SK-N-SH (cell line): ENCODE results near the gene TBX21. TPM values are rescaled to one million over a fixed set of nuclear protein-coding genes. Genes with fewer than 3 reads are reported as not detected.

Experiments used
- CTCF ChIA-PET: fragments of 300-600, 350-600 bp; formaldehyde crosslinking; extraction: SDS; loops from one replicate; lab custom pipeline; 2021; lab: Yijun Ruan, JAX
- POLR2A ChIA-PET: fragments of 350-600 bp; sonication (Branson Sonifier 250); formaldehyde crosslinking; extraction: SDS; loops from one replicate; lab custom pipeline; 2020; ENCODE audit warnings: antibody characterized with exemption, inconsistent platforms; lab: Yijun Ruan, JAX
- DNase-seq: peaks from one replicate; pipeline ENCODE4 v3.0.0; 2012
- H2AFZ ChIP-seq: fragments of 200-600 bp; sonication (generic); 2 replicates; pipeline ENCODE4 v1.8.1; 2016; ENCODE audit warnings: antibody characterized with exemption, mild to moderate bottlenecking, low read depth
- H3F3A ChIP-seq: fragments of 200-600 bp; sonication (generic); replicated peaks from 2 replicates; pipeline ENCODE3; 2016; ENCODE audit warnings: antibody characterized with exemption, mild to moderate bottlenecking; ENCODE audit not compliant: insufficient read depth
- H3K27ac ChIP-seq, 2 experiments: fragments of 200-500 bp in 1 of 2; fragments of 200-600 bp in 1 of 2; sonication (Bioruptor generic) in 1 of 2; sonication (generic), shearing (Covaris generic) in 1 of 2; 2 replicates each; pipeline versions ENCODE4 v1.5.1 to v1.6.1; 2014 to 2016; ENCODE audit warnings: low read depth in 2 of 2, inconsistent platforms in 1 of 2, low read length in 1 of 2, mild to moderate bottlenecking in 1 of 2, mixed read lengths in 1 of 2
- H3K27me3 ChIP-seq: fragments of 200-600 bp; sonication (generic), shearing (Covaris generic); 2 replicates; pipeline ENCODE4 v1.6.1; 2016; ENCODE audit warnings: mixed run types; ENCODE audit not compliant: insufficient read depth
- H3K36me3 ChIP-seq, 2 experiments: fragments of 200-500 bp in 1 of 2; fragments of 200-600 bp in 1 of 2; sonication (Bioruptor generic) in 1 of 2; sonication (generic) in 1 of 2; replicated peaks in 1 of 2; 2 replicates each; pipeline versions ENCODE3 to v1.5.1; 2014 to 2016; ENCODE audit warnings: low read length in 1 of 2, mild to moderate bottlenecking in 1 of 2; ENCODE audit not compliant: insufficient read depth in 2 of 2, control insufficient read depth in 1 of 2
- H3K4me1 ChIP-seq, 2 experiments: fragments of 200-500 bp in 1 of 2; fragments of 200-600 bp in 1 of 2; sonication (Bioruptor generic) in 1 of 2; sonication (generic), shearing (Covaris generic) in 1 of 2; 2 replicates each; pipeline versions ENCODE4 v1.5.1 to v1.6.1; 2014 to 2016; ENCODE audit warnings: low read depth in 1 of 2, low read length in 1 of 2, mixed run types in 1 of 2; ENCODE audit not compliant: insufficient read depth in 2 of 2, control insufficient read depth in 1 of 2
- H3K4me2 ChIP-seq: fragments of 200-600 bp; sonication (generic), shearing (Covaris generic); 2 replicates; pipeline ENCODE4 v1.6.1; 2017; ENCODE audit warnings: mixed run types
- H3K4me3 ChIP-seq, 2 experiments: fragments of 200-500 bp in 1 of 2; fragments of 200-600 bp in 1 of 2; sonication (Bioruptor generic) in 1 of 2; sonication (generic), shearing (Covaris generic) in 1 of 2; 2 replicates each; pipeline versions ENCODE4 v1.5.1 to v1.8.1; 2014 to 2016; ENCODE audit warnings: low read depth in 2 of 2, inconsistent platforms in 1 of 2, low read length in 1 of 2, mild to moderate bottlenecking in 1 of 2, mixed read lengths in 1 of 2, moderate library complexity in 1 of 2
- H3K79me2 ChIP-seq: fragments of 200-600 bp; sonication (generic); 2 replicates; pipeline ENCODE4 v1.8.1; 2017; ENCODE audit warnings: mild to moderate bottlenecking; ENCODE audit not compliant: insufficient read depth
- H3K9ac ChIP-seq: fragments of 200-600 bp; sonication (generic); 2 replicates; pipeline ENCODE4 v1.6.1; 2017; ENCODE audit warnings: mixed run types
- H3K9me2 ChIP-seq: fragments of 200-600 bp; sonication (generic); 2 replicates; pipeline ENCODE4 v1.6.1; 2017; ENCODE audit warnings: mixed run types
- H3K9me3 ChIP-seq: fragments of 200-600 bp; sonication (generic); 2 replicates; pipeline ENCODE4 v1.6.1; 2017; ENCODE audit warnings: mixed run types, mild to moderate bottlenecking, moderate library complexity
- H4K20me1 ChIP-seq: fragments of 200-600 bp; sonication (generic); 2 replicates; pipeline ENCODE4 v1.6.1; 2017; ENCODE audit warnings: mild to moderate bottlenecking, mixed run types; ENCODE audit not compliant: insufficient read depth
- EP300 ChIP-seq, 2 experiments: IDR thresholded peaks; 2 replicates each; pipeline versions ENCODE4 v1.4.0 to v1.6.1; 2012; ENCODE audit warnings: borderline replicate concordance in 1 of 2, low read depth in 1 of 2, low read length in 1 of 2
- EZH2phosphoT487 ChIP-seq: fragments of 200-600 bp; sonication (generic); IDR thresholded peaks from 2 replicates; pipeline ENCODE4 v1.6.1; 2017; ENCODE audit warnings: low read depth, mixed run types, mild to moderate bottlenecking, antibody characterized with exemption, moderate library complexity, borderline replicate concordance
- FOXM1 ChIP-seq: IDR thresholded peaks from 2 replicates; pipeline ENCODE4 v1.4.0; 2012; ENCODE audit warnings: low read depth, mild to moderate bottlenecking
- GABPA ChIP-seq: IDR thresholded peaks from 2 replicates; pipeline ENCODE4 v1.4.0; 2012; ENCODE audit warnings: low read depth, mild to moderate bottlenecking
- MEF2A ChIP-seq: IDR thresholded peaks from 2 replicates; pipeline ENCODE4 v1.4.0; 2012; ENCODE audit warnings: low read depth, borderline replicate concordance
- MXI1 ChIP-seq: IDR thresholded peaks from 2 replicates; pipeline ENCODE4 v1.6.1; 2012; ENCODE audit warnings: mild to moderate bottlenecking, low read depth, low read length, improper control_type of control experiment
- NFIC ChIP-seq: IDR thresholded peaks from 2 replicates; pipeline ENCODE4 v1.4.0; 2012; ENCODE audit warnings: borderline replicate concordance
- RCOR1 ChIP-seq: fragments of 150-350 bp; IDR thresholded peaks from 2 replicates; pipeline ENCODE4 v1.6.1; 2017; ENCODE audit warnings: antibody characterized with exemption, low read length
- RXRA ChIP-seq: IDR thresholded peaks from 2 replicates; pipeline ENCODE4 v1.4.0; 2012; ENCODE audit warnings: low read depth, mild to moderate bottlenecking, borderline replicate concordance
- SMC3 ChIP-seq: IDR thresholded peaks from 2 replicates; pipeline ENCODE4 v1.6.1; 2012; ENCODE audit warnings: low read depth, low read length, improper control_type of control experiment
- TCF12 ChIP-seq: IDR thresholded peaks from 2 replicates; pipeline ENCODE4 v1.4.0; 2012
- YY1 ChIP-seq: IDR thresholded peaks from 2 replicates; pipeline ENCODE4 v1.4.0; 2012; ENCODE audit warnings: low read depth, mild to moderate bottlenecking
- WGBS: methylation state at CpG from one replicate; pipeline ENCODE4 v1.1.6; 2017; ENCODE audit warnings: low lambda C conversion rate; 5-methylcytosine and 5-hydroxymethylcytosine counted together
- polyA plus RNA-seq, 3 experiments: library from polyadenylated mRNA; depleted of rRNA; stranded (reverse); fragments of >200 nt; gene quantifications; 2 replicates each; pipeline ENCODE4 v1.2.3, GENCODE V29; 2012
- TF ChIP-seq, protein P1 (sequence below): fragments of 150-350 bp; IDR thresholded peaks from 2 replicates; pipeline ENCODE4 v1.6.1; 2017; ENCODE audit warnings: antibody characterized with exemption, low read length, low read depth, borderline replicate concordance
- TF ChIP-seq, protein P2 (sequence below): IDR thresholded peaks from 2 replicates; pipeline ENCODE4 v1.6.1; 2012; ENCODE audit warnings: mild to moderate bottlenecking, low read depth, low read length, moderate library complexity
- TF ChIP-seq, protein P3 (sequence below): IDR thresholded peaks from 2 replicates; pipeline ENCODE4 v1.4.0; 2012; ENCODE audit warnings: low read depth
- TF ChIP-seq, protein P4 (sequence below): fragments of 200-600 bp; sonication (generic); IDR thresholded peaks from 2 replicates; pipeline ENCODE4 v1.6.1; 2017; ENCODE audit warnings: antibody characterized with exemption, mild to moderate bottlenecking, moderate library complexity
- TF ChIP-seq, protein P5 (sequence below): IDR thresholded peaks from 2 replicates; pipeline ENCODE4 v1.4.0; 2012; ENCODE audit warnings: low read depth, borderline replicate concordance

Gene TBX21
- polyA plus RNA-seq, 1 of the 3 experiments (the other 2 are of a cell fraction), result not detected

DNA sequence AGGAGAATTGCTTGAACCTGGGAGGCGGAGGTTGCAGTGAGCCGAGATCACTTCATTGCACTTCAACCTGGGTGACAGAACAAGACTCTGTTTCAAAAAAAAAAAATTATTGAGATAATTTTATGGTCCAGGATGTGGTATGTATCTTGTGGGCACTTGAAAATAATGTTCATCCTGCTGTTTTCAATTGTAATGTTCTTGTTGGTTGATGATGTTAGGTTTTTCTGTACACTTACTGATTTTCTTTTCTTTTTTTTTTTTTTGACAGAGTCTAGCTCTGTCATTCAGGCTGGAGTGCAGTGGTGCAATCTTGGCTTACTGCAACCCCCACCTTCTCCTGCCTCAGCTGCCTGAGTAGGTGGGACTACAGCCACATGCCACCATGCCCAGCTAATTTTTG, 29.7 kb downstream of the TBX21 start:
- Histone ChIP-seq H3K9ac (no peak overlapping the region), H3K4me1 (no peaks in the 10 kb centered on the region), H3F3A (no peaks in the 10 kb centered on the region), H3K27me3 (peaks cover 1% of the 10 kb centered on the region; the same call in 1 of the 2 replicates), H3K4me3 (no peak overlapping the region), H2AFZ (no peak overlapping the region), H3K27ac (no peak overlapping the region), H3K79me2 (no peaks in the 10 kb centered on the region), H3K4me2 (no peak overlapping the region), H3K9me3 (peaks cover 28% of the 10 kb centered on the region), H3K36me3 (no peaks in the 10 kb centered on the region), H4K20me1 (no peaks in the 10 kb centered on the region), H3K9me2 (no peaks in the 10 kb centered on the region)
- WGBS, result 50% methylated on average over 2 of the region's 2 CpGs
- DNase-seq, result no peak
- TF ChIP-seq FOXM1 (no peak), RCOR1 (no peak), YY1 (no peak), MEF2A (no peak)
- TF ChIP-seq, protein P1, sequence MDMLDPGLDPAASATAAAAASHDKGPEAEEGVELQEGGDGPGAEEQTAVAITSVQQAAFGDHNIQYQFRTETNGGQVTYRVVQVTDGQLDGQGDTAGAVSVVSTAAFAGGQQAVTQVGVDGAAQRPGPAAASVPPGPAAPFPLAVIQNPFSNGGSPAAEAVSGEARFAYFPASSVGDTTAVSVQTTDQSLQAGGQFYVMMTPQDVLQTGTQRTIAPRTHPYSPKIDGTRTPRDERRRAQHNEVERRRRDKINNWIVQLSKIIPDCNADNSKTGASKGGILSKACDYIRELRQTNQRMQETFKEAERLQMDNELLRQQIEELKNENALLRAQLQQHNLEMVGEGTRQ, result no peak
- TF ChIP-seq, protein P2, sequence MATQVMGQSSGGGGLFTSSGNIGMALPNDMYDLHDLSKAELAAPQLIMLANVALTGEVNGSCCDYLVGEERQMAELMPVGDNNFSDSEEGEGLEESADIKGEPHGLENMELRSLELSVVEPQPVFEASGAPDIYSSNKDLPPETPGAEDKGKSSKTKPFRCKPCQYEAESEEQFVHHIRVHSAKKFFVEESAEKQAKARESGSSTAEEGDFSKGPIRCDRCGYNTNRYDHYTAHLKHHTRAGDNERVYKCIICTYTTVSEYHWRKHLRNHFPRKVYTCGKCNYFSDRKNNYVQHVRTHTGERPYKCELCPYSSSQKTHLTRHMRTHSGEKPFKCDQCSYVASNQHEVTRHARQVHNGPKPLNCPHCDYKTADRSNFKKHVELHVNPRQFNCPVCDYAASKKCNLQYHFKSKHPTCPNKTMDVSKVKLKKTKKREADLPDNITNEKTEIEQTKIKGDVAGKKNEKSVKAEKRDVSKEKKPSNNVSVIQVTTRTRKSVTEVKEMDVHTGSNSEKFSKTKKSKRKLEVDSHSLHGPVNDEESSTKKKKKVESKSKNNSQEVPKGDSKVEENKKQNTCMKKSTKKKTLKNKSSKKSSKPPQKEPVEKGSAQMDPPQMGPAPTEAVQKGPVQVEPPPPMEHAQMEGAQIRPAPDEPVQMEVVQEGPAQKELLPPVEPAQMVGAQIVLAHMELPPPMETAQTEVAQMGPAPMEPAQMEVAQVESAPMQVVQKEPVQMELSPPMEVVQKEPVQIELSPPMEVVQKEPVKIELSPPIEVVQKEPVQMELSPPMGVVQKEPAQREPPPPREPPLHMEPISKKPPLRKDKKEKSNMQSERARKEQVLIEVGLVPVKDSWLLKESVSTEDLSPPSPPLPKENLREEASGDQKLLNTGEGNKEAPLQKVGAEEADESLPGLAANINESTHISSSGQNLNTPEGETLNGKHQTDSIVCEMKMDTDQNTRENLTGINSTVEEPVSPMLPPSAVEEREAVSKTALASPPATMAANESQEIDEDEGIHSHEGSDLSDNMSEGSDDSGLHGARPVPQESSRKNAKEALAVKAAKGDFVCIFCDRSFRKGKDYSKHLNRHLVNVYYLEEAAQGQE, result no peak
- ChIA-PET CTCF (interaction anchor here (0.7 to 2.4 kb wide), 2 partner anchors 10 to 65 kb away, joined by 4 to 6 read pairs; no protein-coding TSS in a partner anchor), POLR2A (no interaction called here)

DNA sequence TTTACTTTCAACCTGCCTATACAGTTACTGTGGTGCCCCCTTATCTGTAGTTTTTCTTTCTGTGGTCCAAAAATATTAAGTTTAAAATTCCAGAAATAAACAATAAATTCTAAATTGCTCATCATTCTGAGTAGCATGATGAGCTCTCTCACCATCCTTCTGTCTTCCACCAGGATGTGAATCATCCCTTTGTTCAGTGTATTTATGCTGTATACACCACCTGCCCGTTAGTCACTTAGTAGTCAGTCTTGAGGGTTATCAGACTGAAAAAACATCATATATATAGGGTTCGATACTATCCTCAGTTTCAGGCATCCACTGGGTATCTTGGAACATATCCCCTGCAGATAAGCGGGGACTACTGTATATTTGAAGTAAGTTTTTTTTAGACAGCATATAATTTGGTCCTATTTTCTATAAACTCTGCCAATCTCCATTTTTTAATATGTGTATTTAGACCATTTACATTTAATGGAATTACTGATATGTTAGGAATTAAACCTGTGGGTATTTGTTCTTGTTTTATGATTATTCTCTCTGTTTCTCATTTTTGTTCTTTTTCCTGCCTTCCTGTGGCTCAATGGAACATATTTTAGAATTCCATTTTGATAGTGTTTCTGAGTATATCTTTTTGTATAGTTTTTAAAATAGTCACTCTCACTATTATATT, 31.0 kb downstream of the TBX21 start:
- H3K36me3 ChIP-seq, result no peaks in the 10 kb centered on the region
- no peak overlapping the region for H3K27ac ChIP-seq
- no peak overlapping the region for H2AFZ ChIP-seq
- no peak for DNase-seq
- 8% methylated on average over 3 of the region's 3 CpGs for WGBS
- no peaks in the 10 kb centered on the region for H3K9me2 ChIP-seq
- H3K4me1 ChIP-seq, result no peaks in the 10 kb centered on the region
- no peaks in the 10 kb centered on the region for H4K20me1 ChIP-seq
- POLR2A ChIA-PET, result no interaction called here
- H3K4me3 ChIP-seq, result no peak overlapping the region
- H3K4me2 ChIP-seq, result no peak overlapping the region
- CTCF ChIA-PET, result interaction anchor here (2.4 kb wide), 1 partner anchor 67 kb away, joined by 6 read pairs; no protein-coding TSS in a partner anchor
- H3K9me3 ChIP-seq, result peaks cover 28% of the 10 kb centered on the region
- no peaks in the 10 kb centered on the region for H3F3A ChIP-seq
- no peak overlapping the region for H3K9ac ChIP-seq
- peaks cover 14% of the 10 kb centered on the region; the same call in 1 of the 2 replicates for H3K27me3 ChIP-seq
- no peaks in the 10 kb centered on the region for H3K79me2 ChIP-seq
- TF ChIP-seq, protein P3, sequence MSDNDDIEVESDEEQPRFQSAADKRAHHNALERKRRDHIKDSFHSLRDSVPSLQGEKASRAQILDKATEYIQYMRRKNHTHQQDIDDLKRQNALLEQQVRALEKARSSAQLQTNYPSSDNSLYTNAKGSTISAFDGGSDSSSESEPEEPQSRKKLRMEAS, result no peak
- TF ChIP-seq NFIC (no peak), EP300 (IDR thresholded peaks at IDR 0.05; ENCODE audit: borderline replicate concordance in 1 of 2, low read depth in 1 of 2, low read length in 1 of 2) (no peak), FOXM1 (no peak), YY1 (no peak), RCOR1 (no peak), MXI1 (no peak), EZH2phosphoT487 (no peak), RXRA (no peak), SMC3 (no peak), TCF12 (no peak), GABPA (no peak)
- TF ChIP-seq, protein P4, sequence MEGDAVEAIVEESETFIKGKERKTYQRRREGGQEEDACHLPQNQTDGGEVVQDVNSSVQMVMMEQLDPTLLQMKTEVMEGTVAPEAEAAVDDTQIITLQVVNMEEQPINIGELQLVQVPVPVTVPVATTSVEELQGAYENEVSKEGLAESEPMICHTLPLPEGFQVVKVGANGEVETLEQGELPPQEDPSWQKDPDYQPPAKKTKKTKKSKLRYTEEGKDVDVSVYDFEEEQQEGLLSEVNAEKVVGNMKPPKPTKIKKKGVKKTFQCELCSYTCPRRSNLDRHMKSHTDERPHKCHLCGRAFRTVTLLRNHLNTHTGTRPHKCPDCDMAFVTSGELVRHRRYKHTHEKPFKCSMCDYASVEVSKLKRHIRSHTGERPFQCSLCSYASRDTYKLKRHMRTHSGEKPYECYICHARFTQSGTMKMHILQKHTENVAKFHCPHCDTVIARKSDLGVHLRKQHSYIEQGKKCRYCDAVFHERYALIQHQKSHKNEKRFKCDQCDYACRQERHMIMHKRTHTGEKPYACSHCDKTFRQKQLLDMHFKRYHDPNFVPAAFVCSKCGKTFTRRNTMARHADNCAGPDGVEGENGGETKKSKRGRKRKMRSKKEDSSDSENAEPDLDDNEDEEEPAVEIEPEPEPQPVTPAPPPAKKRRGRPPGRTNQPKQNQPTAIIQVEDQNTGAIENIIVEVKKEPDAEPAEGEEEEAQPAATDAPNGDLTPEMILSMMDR, result no peak
- TF ChIP-seq, protein P1, result no peak
- TF ChIP-seq, protein P5, sequence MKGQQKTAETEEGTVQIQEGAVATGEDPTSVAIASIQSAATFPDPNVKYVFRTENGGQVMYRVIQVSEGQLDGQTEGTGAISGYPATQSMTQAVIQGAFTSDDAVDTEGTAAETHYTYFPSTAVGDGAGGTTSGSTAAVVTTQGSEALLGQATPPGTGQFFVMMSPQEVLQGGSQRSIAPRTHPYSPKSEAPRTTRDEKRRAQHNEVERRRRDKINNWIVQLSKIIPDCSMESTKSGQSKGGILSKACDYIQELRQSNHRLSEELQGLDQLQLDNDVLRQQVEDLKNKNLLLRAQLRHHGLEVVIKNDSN, result no peak
